Hepatocyte (in vitro differentiated cells): ENCODE results near the gene UBR3. TPM values are rescaled to one million over a fixed set of nuclear protein-coding genes. Genes with fewer than 3 reads are reported as not detected.

ENCODE experiments used
- DNase-seq: peaks from one replicate; pipeline ENCODE4 v3.0.0-alpha.2; 2016; ENCODE audit warnings: low spot score
- H2AFZ ChIP-seq: fragments of 200-600 bp; sonication (generic); 2 replicates; pipeline ENCODE4 v1.6.0; 2016; ENCODE audit warnings: antibody characterized with exemption, mild to moderate bottlenecking
- H3K27ac ChIP-seq: fragments of 200-600 bp; sonication (generic); 2 replicates; pipeline ENCODE4 v1.5.1; 2016; ENCODE audit warnings: mild to moderate bottlenecking
- H3K27me3 ChIP-seq: fragments of 200-600 bp; sonication (generic); 2 replicates; pipeline ENCODE4 v1.6.1; 2016
- H3K36me3 ChIP-seq: fragments of 200-600 bp; sonication (generic); replicated peaks from 2 replicates; pipeline ENCODE4 v1.5.1; 2016; ENCODE audit warnings: low read depth; ENCODE audit not compliant: insufficient read depth
- H3K4me1 ChIP-seq: fragments of 200-600 bp; sonication (generic); 2 replicates; pipeline ENCODE4 v1.5.1; 2016; ENCODE audit warnings: mild to moderate bottlenecking, moderate library complexity; ENCODE audit not compliant: insufficient read depth
- H3K4me2 ChIP-seq: fragments of 200-600 bp; sonication (generic); 2 replicates; pipeline ENCODE4 v1.6.0; 2016
- H3K4me3 ChIP-seq: fragments of 200-600 bp; sonication (generic); 2 replicates; pipeline ENCODE4 v1.5.1; 2016; ENCODE audit warnings: mild to moderate bottlenecking
- H3K79me2 ChIP-seq: fragments of 200-600 bp; sonication (generic); 2 replicates; pipeline ENCODE4 v1.6.0; 2017; ENCODE audit warnings: mild to moderate bottlenecking
- H3K9me2 ChIP-seq: fragments of 200-600 bp; sonication (generic); replicated peaks from 2 replicates; pipeline ENCODE4 v1.6.0; 2017; ENCODE audit warnings: mild to moderate bottlenecking; ENCODE audit not compliant: insufficient read depth
- H3K9me3 ChIP-seq: fragments of 200-600 bp; sonication (generic); 2 replicates; pipeline ENCODE4 v1.5.1; 2016; ENCODE audit warnings: low read depth, mild to moderate bottlenecking
- H4K20me1 ChIP-seq: fragments of 200-600 bp; sonication (generic); 2 replicates; pipeline ENCODE4 v1.6.0; 2016; ENCODE audit warnings: mild to moderate bottlenecking; ENCODE audit not compliant: insufficient read depth, poor library complexity, severe bottlenecking
- EZH2 ChIP-seq: fragments of 200-600 bp; sonication (generic); IDR thresholded peaks from 2 replicates; pipeline ENCODE4 v1.6.1; 2016; ENCODE audit warnings: antibody characterized with exemption, mild to moderate bottlenecking, borderline replicate concordance
- EZH2phosphoT487 ChIP-seq: fragments of 200-600 bp; sonication (generic); IDR thresholded peaks from one replicate; pipeline ENCODE4 v1.6.1; 2018; ENCODE audit warnings: antibody characterized with exemption, mild to moderate bottlenecking, low read depth, moderate library complexity; ENCODE audit not compliant: unreplicated experiment, severe bottlenecking
- WGBS: methylation state at CpG from one replicate; pipeline ENCODE4 v1.1.6; 2016; ENCODE audit warnings: low lambda C conversion rate; ENCODE audit errors: missing lambda C conversion rate; 5-methylcytosine and 5-hydroxymethylcytosine counted together
- polyA plus RNA-seq: library from polyadenylated mRNA; unstranded; fragments of >200 nt; fragmentation: Nextera tagmentation; extraction: Ambion mirVana; gene quantifications from 2 replicates; pipeline ENCODE4 v1.2.1, GENCODE V29; 2016
- total RNA-seq: library from RNA; depleted of rRNA; stranded (reverse); fragments of >200 nt; gene quantifications from 2 replicates; pipeline ENCODE4 v1.2.3, GENCODE V29; 2014
- TF ChIP-seq, protein P1 (sequence below): fragments of 200-600 bp; sonication (generic); IDR thresholded peaks from 2 replicates; pipeline ENCODE4 v1.5.1; 2016; ENCODE audit warnings: antibody characterized with exemption, mild to moderate bottlenecking; ENCODE audit not compliant: poor library complexity

UBR3 gene
- total and polyA plus RNA-seq, 2 experiments from 2014 or later, result 10.1 to 40.4 TPM

DNA sequence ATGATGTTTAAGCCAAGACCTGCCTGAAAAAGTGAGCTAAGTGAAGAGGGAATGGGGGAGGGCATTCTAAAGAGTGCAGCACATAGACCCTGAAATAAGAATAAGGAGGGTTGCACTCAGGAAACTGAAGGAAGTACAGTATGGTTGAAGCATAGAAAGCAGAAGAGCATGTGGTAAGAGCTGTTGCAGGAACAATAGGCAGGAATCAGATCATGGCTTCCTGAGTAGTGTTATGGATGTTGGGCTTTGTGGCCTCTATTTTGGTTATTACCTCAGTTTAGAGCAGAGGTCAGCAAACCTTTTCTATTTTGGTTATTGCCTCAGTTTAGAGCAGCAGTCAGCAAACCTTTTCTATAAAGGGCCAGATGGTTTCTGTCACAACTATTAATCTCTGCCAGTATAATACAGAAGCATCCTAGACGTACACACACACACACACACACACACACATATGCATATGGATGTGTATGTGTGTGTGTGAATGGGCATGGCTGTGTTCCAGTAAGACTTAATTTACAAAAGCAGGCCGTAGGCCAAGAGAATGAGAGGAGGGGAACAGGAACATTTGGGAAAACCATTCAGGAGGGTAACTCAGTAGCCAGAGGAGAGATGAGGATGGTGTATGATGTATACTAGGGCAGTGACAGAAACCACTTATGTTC is 259.6 kb downstream of the UBR3 start:
- Histone ChIP-seq H3K79me2 (no peaks in the 10 kb centered on the region), H2AFZ (no peak overlapping the region), H3K4me2 (no peak overlapping the region), H3K36me3 (no peaks in the 10 kb centered on the region), H3K9me3 (no peaks in the 10 kb centered on the region), H3K4me3 (no peak overlapping the region), H3K9me2 (no peaks in the 10 kb centered on the region), H4K20me1 (no peaks in the 10 kb centered on the region), H3K27me3 (no peaks in the 10 kb centered on the region), H3K27ac (no peak overlapping the region), H3K4me1 (no peaks in the 10 kb centered on the region)
- WGBS, result 83% methylated on average over 2 of the region's 2 CpGs
- TF ChIP-seq, protein P1, sequence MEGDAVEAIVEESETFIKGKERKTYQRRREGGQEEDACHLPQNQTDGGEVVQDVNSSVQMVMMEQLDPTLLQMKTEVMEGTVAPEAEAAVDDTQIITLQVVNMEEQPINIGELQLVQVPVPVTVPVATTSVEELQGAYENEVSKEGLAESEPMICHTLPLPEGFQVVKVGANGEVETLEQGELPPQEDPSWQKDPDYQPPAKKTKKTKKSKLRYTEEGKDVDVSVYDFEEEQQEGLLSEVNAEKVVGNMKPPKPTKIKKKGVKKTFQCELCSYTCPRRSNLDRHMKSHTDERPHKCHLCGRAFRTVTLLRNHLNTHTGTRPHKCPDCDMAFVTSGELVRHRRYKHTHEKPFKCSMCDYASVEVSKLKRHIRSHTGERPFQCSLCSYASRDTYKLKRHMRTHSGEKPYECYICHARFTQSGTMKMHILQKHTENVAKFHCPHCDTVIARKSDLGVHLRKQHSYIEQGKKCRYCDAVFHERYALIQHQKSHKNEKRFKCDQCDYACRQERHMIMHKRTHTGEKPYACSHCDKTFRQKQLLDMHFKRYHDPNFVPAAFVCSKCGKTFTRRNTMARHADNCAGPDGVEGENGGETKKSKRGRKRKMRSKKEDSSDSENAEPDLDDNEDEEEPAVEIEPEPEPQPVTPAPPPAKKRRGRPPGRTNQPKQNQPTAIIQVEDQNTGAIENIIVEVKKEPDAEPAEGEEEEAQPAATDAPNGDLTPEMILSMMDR, result no peak
- no peak for TF ChIP-seq EZH2phosphoT487
- no peak for DNase-seq

DNA sequence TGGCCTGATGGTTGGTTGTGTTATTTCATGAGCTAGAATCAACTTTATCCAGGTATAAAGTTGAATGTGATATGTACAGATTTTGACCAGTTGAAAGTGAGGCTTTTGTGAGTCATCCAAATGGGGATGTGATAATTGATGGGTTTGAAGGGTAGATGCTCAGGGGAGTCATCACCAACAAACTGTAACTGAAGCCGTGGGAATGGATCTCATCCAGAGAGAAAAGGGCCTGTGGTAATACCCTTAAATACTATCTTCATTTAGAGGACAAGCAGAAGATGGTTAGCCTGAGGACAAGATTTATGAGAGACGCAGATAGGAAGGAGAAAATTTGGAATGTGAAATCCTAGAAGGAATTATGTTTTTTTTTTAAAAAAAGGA is 260.1 kb downstream of the UBR3 start:
- no peak for DNase-seq
- Histone ChIP-seq H4K20me1 (no peaks in the 10 kb centered on the region), H3K27ac (no peak overlapping the region), H3K9me3 (no peaks in the 10 kb centered on the region), H3K4me2 (no peak overlapping the region), H3K4me1 (no peaks in the 10 kb centered on the region), H3K4me3 (no peak overlapping the region), H3K79me2 (no peaks in the 10 kb centered on the region), H3K36me3 (no peaks in the 10 kb centered on the region), H3K9me2 (no peaks in the 10 kb centered on the region), H2AFZ (no peak overlapping the region), H3K27me3 (no peaks in the 10 kb centered on the region)
- TF ChIP-seq, protein P1, result no peak
- TF ChIP-seq EZH2 (no peak), EZH2phosphoT487 (no peak)
- 80% methylated on average over 2 of the region's 2 CpGs for WGBS

DNA sequence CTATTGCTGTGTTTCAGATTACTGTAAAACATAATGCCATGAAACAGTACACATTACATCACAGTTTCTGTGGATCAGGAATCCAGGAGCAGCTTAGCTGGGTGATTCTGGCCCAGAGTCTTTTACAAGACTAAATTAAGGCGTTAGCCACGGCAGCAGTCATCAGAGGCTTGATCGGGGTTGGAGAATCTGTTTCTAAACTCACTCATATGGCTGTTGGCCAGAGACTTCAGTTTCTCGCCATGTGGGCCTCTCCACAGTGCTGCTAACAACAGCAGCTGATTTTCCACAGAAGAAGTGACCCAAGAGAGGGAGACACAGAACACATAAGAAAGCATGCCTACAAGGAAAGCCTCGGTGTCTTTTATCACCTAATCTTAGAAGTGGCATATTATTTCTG is 261.5 kb downstream of the UBR3 start:
- TF ChIP-seq EZH2, result no peak
- TF ChIP-seq EZH2phosphoT487, result no peak
- TF ChIP-seq, protein P1, result no peak
- no peak overlapping the region for H3K27ac ChIP-seq
- H3K27me3 ChIP-seq, result no peaks in the 10 kb centered on the region
- H3K79me2 ChIP-seq, result no peaks in the 10 kb centered on the region
- H3K4me2 ChIP-seq, result no peak overlapping the region
- H2AFZ ChIP-seq, result no peak overlapping the region
- DNase-seq, result no peak
- H3K9me3 ChIP-seq, result no peaks in the 10 kb centered on the region
- no peak overlapping the region for H3K4me3 ChIP-seq
- no peaks in the 10 kb centered on the region for H4K20me1 ChIP-seq
- H3K4me1 ChIP-seq, result no peaks in the 10 kb centered on the region
- no peaks in the 10 kb centered on the region for H3K36me3 ChIP-seq
- WGBS, result 68% methylated on average over 5 of the region's 5 CpGs
- no peaks in the 10 kb centered on the region for H3K9me2 ChIP-seq

DNA sequence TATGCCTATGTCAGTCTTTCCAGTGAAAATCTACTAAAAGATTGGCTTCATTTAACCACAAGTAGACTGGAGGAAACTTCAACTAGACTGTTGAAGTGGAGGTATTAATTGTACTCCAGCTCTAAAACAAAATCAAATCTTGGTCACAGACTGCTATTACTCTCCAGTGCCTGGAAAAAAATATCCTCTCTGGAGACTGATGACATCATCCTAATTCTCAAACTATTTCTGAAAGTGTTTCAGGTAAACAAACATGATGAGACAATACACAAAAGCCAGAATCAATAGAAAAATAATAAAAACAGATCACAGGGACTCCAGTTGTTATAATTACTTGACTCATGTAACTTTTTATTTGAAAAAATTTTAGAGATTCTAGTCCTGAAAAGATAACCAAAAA is 263.0 kb downstream of the UBR3 start:
- TF ChIP-seq, protein P1, result no peak
- TF ChIP-seq EZH2, result no peak
- TF ChIP-seq EZH2phosphoT487, result no peak
- Histone ChIP-seq H3K9me3 (no peaks in the 10 kb centered on the region), H3K36me3 (no peaks in the 10 kb centered on the region), H3K4me1 (no peaks in the 10 kb centered on the region), H3K4me3 (no peak overlapping the region), H4K20me1 (no peaks in the 10 kb centered on the region), H3K4me2 (no peak overlapping the region), H2AFZ (no peak overlapping the region), H3K9me2 (no peaks in the 10 kb centered on the region), H3K27me3 (no peaks in the 10 kb centered on the region), H3K79me2 (no peaks in the 10 kb centered on the region), H3K27ac (no peak overlapping the region)
- DNase-seq, result no peak
